WERI-Rb-1 (cell line): ENCODE measurements around the gene STARD5.

Source experiments
- DNase-seq: peaks from one replicate; pipeline ENCODE4 v3.0.0-alpha.2; 2020
- H3K27ac ChIP-seq: fragments of 250-450 bp; sonication (Bioruptor Pico); 2 replicates; pipeline ENCODE4 v1.5.1; 2020; ENCODE audit warnings: mild to moderate bottlenecking, moderate library complexity
- H3K27me3 ChIP-seq: fragments of 250-450 bp; sonication (Bioruptor Pico); 2 replicates; pipeline ENCODE4 v1.5.1; 2021; ENCODE audit warnings: mild to moderate bottlenecking, low read depth, moderate library complexity; ENCODE audit not compliant: insufficient read depth, severe bottlenecking
- H3K36me3 ChIP-seq: fragments of 250-450 bp; sonication (Bioruptor Pico); 2 replicates; pipeline ENCODE4 v1.5.1; 2020; ENCODE audit warnings: mild to moderate bottlenecking, moderate library complexity
- H3K4me3 ChIP-seq: 2 replicates; pipeline ENCODE4 v1.5.1; 2011; ENCODE audit warnings: low read depth, mild to moderate bottlenecking, control low read depth, low read length
- H3K9me3 ChIP-seq: fragments of 250-450 bp; sonication (Bioruptor Pico); 2 replicates; pipeline ENCODE4 v1.5.1; 2021; ENCODE audit warnings: mild to moderate bottlenecking, moderate library complexity; ENCODE audit not compliant: severe bottlenecking
- TF ChIP-seq, protein P1 (sequence below): IDR thresholded peaks from 2 replicates; pipeline ENCODE4 v1.5.1; 2011; ENCODE audit warnings: low read depth, mild to moderate bottlenecking, control low read depth, inconsistent platforms, low read length

The STARD5 gene

GRCh38 chr15:81297603-81298575 lies 26.1 kb downstream of the STARD5 start:
- TF ChIP-seq, protein P1, sequence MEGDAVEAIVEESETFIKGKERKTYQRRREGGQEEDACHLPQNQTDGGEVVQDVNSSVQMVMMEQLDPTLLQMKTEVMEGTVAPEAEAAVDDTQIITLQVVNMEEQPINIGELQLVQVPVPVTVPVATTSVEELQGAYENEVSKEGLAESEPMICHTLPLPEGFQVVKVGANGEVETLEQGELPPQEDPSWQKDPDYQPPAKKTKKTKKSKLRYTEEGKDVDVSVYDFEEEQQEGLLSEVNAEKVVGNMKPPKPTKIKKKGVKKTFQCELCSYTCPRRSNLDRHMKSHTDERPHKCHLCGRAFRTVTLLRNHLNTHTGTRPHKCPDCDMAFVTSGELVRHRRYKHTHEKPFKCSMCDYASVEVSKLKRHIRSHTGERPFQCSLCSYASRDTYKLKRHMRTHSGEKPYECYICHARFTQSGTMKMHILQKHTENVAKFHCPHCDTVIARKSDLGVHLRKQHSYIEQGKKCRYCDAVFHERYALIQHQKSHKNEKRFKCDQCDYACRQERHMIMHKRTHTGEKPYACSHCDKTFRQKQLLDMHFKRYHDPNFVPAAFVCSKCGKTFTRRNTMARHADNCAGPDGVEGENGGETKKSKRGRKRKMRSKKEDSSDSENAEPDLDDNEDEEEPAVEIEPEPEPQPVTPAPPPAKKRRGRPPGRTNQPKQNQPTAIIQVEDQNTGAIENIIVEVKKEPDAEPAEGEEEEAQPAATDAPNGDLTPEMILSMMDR, result no peak
- no peak for DNase-seq
- Histone ChIP-seq H3K36me3 (no peaks in the 10 kb centered on the region), H3K9me3 (no peaks in the 10 kb centered on the region), H3K27me3 (no peaks in the 10 kb centered on the region), H3K4me3 (no peak overlapping the region), H3K27ac (no peak overlapping the region)

DNA sequence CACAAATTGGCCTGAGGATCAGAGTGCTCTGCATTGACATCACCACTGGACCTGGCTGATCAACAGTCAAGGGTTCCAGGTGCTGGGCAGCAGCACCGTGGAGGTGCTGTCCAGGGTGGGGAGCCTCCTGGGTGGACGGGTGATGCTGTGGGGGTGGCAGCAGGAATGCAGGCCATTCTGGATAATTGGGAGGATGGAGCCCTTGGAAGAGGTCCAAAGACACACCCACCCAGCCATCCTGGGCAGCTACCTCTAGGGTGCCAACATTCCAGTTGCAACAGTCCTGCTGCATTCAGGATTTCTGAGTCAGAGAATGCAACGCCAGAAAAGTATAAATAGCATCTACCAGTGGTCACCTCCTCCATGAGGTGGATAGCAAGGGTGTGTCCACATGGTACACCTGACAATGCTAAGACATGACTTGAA lies 26.8 kb downstream of the STARD5 start:
- Histone ChIP-seq H3K4me3 (no peak overlapping the region), H3K9me3 (no peaks in the 10 kb centered on the region), H3K27ac (no peak overlapping the region), H3K27me3 (no peaks in the 10 kb centered on the region), H3K36me3 (no peaks in the 10 kb centered on the region)
- TF ChIP-seq, protein P1, result no peak
- DNase-seq, result no peak

- TF ChIP-seq, protein P1, result no peak
- Histone ChIP-seq H3K4me3 (no peak overlapping the region), H3K36me3 (no peaks in the 10 kb centered on the region), H3K27ac (no peak overlapping the region), H3K27me3 (no peaks in the 10 kb centered on the region), H3K9me3 (no peaks in the 10 kb centered on the region)
- no peak for DNase-seq
These were observed 27.3 kb downstream of the STARD5 start for GRCh38 chr15:81296673-81297072.

DNA sequence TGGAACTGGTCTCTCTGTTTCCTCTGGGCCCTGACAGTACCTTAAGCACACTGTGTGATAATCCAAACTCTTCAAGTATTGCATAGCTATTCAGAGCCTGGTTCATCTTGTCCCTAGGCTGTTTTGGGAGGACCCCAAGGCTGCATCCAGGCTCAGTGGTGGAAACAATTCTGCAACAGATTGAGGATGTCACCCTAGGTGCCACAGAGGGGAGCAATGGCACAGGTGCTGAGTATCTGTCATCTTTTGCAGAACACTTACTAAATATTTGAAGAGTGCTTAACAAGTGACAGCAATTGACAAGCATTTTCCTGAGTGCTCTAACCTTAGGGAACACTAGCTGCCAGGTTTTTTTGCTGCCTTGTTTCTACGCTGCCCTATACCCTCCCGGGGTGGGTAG lies 27.8 kb downstream of the STARD5 start:
- no peaks in the 10 kb centered on the region for H3K36me3 ChIP-seq
- no peak overlapping the region for H3K27ac ChIP-seq
- no peaks in the 10 kb centered on the region for H3K27me3 ChIP-seq
- no peaks in the 10 kb centered on the region for H3K9me3 ChIP-seq
- no peak overlapping the region for H3K4me3 ChIP-seq
- no peak for DNase-seq
- TF ChIP-seq, protein P1, result no peak

- no peak for DNase-seq
- TF ChIP-seq, protein P1, result no peak
- no peak overlapping the region for H3K27ac ChIP-seq
- no peak overlapping the region for H3K4me3 ChIP-seq
- no peaks in the 10 kb centered on the region for H3K27me3 ChIP-seq
- no peaks in the 10 kb centered on the region for H3K9me3 ChIP-seq
- no peaks in the 10 kb centered on the region for H3K36me3 ChIP-seq
These were observed 28.3 kb downstream of the STARD5 start for GRCh38 chr15:81295486-81296121.
